Progenitor cell of endocrine pancreas (in vitro differentiated cells): ENCODE data around the gene CD2BP2. TPM values are rescaled to one million over a fixed set of nuclear protein-coding genes. Genes with fewer than 3 reads are reported as not detected.

Experiments used
- DNase-seq: peaks from one replicate; pipeline ENCODE4 v3.0.0; 2021; ENCODE audit warnings: low spot score; ENCODE audit not compliant: unreplicated experiment
- H3K27ac Mint-ChIP-seq: 2 replicates; pipeline ENCODE4 v1.8.0; 2021; ENCODE audit warnings: mild to moderate bottlenecking, moderate library complexity, mixed read lengths
- H3K27me3 Mint-ChIP-seq: 2 replicates; pipeline ENCODE4 v1.8.0; 2021; ENCODE audit warnings: mixed read lengths
- H3K36me3 Mint-ChIP-seq: 2 replicates; pipeline ENCODE4 v1.8.0; 2022; ENCODE audit warnings: mixed read lengths; ENCODE audit not compliant: insufficient read depth
- H3K4me1 Mint-ChIP-seq: 2 replicates; pipeline ENCODE4 v1.8.0; 2021; ENCODE audit warnings: low read depth, mixed read lengths
- H3K4me3 Mint-ChIP-seq: 2 replicates; pipeline ENCODE4 v1.8.0; 2021; ENCODE audit warnings: low read depth, mild to moderate bottlenecking, moderate library complexity, mixed read lengths
- H3K9me3 Mint-ChIP-seq: 2 replicates; pipeline ENCODE4 v1.8.0; 2021; ENCODE audit warnings: low read depth, mixed read lengths
- total RNA-seq: library from RNA; stranded (reverse); gene quantifications from 2 replicates; pipeline ENCODE4 v1.2.1, GENCODE V29; 2021
- TF ChIP-seq, protein P1 (sequence below): fragments of 200-600 bp; sonication (generic); IDR thresholded peaks from one replicate; pipeline ENCODE4 v1.5.0; 2021; ENCODE audit warnings: antibody characterized with exemption, mild to moderate bottlenecking; ENCODE audit not compliant: unreplicated experiment

The CD2BP2 gene
- total RNA-seq, 1 donor from 2014 or later: 76.9 TPM

DNA sequence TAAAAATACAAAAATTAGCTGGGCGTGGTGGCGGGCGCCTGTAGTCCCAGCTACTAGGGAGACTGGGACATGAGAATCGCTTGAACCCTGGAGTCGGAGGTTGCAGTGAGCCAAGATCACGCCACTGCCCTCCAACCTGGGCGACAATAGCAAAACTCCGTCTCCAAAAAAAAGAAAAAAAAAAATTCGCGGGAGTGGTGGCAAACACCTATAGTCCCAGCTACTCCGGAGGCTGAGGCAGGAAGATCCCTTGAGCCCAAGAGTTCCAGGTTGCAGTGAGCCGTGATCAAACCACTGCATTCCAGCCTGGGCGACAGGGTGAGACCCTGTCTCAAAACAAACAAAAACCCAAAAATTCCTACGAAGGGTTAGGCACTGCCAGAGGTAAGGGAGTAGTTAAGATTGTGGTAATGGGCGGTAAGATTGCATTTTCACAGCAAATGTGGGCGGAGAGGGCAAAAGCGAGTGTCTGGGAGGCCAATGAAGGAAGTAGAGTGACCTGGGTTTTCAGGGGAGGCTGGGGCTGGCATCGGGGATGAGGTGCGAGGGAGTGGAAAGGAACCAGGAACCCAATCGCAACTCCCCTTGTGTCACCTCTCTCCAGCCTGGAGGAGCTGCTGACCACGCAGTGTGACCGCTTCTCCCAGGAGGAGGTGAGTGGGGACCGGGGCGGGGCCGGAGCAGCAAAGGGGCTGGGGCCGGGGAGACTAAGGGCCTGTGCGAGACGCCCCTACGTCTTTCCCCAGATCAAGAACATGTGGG, 22.1 kb upstream of the CD2BP2 start:
- Mint-ChIP-seq H3K27me3 (no peaks in the 10 kb centered on the region), H3K9me3 (no peaks in the 10 kb centered on the region), H3K4me3 (peak overlapping the region; percentile 93), H3K27ac (peak overlapping the region; percentile 99), H3K36me3 (peaks cover 2% of the 10 kb centered on the region), H3K4me1 (peaks cover 11% of the 10 kb centered on the region)
- peak; percentile 76 for DNase-seq
- TF ChIP-seq, protein P1, sequence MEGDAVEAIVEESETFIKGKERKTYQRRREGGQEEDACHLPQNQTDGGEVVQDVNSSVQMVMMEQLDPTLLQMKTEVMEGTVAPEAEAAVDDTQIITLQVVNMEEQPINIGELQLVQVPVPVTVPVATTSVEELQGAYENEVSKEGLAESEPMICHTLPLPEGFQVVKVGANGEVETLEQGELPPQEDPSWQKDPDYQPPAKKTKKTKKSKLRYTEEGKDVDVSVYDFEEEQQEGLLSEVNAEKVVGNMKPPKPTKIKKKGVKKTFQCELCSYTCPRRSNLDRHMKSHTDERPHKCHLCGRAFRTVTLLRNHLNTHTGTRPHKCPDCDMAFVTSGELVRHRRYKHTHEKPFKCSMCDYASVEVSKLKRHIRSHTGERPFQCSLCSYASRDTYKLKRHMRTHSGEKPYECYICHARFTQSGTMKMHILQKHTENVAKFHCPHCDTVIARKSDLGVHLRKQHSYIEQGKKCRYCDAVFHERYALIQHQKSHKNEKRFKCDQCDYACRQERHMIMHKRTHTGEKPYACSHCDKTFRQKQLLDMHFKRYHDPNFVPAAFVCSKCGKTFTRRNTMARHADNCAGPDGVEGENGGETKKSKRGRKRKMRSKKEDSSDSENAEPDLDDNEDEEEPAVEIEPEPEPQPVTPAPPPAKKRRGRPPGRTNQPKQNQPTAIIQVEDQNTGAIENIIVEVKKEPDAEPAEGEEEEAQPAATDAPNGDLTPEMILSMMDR: no peak

DNA sequence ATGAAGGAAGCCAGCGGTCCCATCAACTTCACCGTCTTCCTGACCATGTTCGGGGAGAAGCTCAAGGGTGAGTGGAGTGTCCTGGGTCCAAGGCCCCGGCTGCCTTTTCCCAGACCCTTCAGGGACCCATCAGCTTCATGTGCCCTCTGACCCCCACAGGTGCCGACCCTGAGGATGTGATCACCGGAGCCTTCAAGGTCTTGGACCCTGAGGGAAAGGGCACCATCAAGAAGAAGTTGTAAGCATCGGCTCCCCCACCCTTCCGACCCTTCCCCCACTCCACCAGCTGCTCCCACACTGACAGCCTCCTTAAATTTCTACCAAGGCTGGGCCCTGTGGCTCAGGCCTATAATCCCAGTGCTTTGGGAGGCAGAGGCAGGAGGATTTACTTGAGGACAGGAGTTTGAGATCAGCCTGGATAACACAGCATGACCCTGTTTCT, 21.4 kb upstream of the CD2BP2 start:
- H3K4me3 Mint-ChIP-seq: no peak overlapping the region
- H3K4me1 Mint-ChIP-seq: peaks cover 15% of the 10 kb centered on the region
- no peaks in the 10 kb centered on the region for H3K27me3 Mint-ChIP-seq
- H3K27ac Mint-ChIP-seq: peak overlapping the region; percentile 99
- peaks cover 2% of the 10 kb centered on the region for H3K36me3 Mint-ChIP-seq
- no peak for DNase-seq
- TF ChIP-seq, protein P1: no peak
- no peaks in the 10 kb centered on the region for H3K9me3 Mint-ChIP-seq

DNA sequence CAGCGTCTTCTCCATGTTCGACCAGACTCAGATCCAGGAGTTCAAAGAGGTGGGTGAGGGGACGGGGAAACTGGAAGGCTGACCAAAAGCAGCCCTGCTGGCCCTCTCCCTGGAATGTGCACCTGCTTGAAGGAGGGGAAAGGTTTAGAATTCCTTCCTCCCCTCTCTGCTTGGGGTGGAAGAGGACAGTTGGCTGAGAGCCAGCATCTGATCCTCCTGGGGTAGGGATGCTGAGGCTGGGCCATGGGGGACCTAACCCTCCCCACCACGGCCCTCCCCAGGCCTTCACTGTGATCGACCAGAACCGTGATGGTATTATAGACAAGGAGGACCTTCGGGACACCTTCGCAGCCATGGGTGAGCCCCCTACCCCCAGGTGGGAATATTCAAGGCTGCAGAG, 20.8 kb upstream of the CD2BP2 start:
- H3K27me3 Mint-ChIP-seq: no peaks in the 10 kb centered on the region
- H3K36me3 Mint-ChIP-seq: peaks cover 2% of the 10 kb centered on the region
- no peaks in the 10 kb centered on the region for H3K9me3 Mint-ChIP-seq
- H3K4me3 Mint-ChIP-seq: no peak overlapping the region
- DNase-seq: no peak
- TF ChIP-seq, protein P1: no peak
- peak overlapping the region; percentile 52 for H3K27ac Mint-ChIP-seq
- peaks cover 21% of the 10 kb centered on the region for H3K4me1 Mint-ChIP-seq

DNA sequence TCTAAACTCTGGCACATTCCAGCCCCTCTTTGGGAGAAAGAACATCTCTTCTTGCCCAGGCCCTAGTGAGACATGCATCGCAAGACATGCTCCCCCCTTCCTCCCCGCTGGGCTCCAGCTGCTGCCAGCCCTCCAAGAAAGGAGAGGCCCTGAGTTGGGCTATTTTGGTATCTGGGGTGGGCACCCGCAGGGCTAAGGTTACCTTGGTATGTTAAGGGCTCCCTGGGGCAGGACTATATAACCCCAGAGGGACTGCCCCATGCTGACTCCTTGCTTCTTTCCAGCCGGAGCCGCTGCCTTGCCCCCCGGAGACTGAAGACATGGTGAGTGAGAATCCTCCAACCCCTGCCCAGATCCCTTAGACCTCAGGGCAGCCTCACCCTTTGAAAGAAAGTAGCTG, 19.4 kb upstream of the CD2BP2 start, which contains the start of gene MYL11:
TSS of gene MYL11 (plus strand) at position 265 of the 400 bp plus-strand sequence. CDS start at position 321, 56 bp downstream.
- no peak for DNase-seq
- Mint-ChIP-seq H3K4me1 (peaks cover 17% of the 10 kb centered on the region), H3K9me3 (no peaks in the 10 kb centered on the region), H3K36me3 (no peaks in the 10 kb centered on the region), H3K27me3 (no peaks in the 10 kb centered on the region), H3K4me3 (no peak within 1 kb of the TSS), H3K27ac (peak within 1 kb of the TSS; percentile 52)
- TF ChIP-seq, protein P1: no peak

DNA sequence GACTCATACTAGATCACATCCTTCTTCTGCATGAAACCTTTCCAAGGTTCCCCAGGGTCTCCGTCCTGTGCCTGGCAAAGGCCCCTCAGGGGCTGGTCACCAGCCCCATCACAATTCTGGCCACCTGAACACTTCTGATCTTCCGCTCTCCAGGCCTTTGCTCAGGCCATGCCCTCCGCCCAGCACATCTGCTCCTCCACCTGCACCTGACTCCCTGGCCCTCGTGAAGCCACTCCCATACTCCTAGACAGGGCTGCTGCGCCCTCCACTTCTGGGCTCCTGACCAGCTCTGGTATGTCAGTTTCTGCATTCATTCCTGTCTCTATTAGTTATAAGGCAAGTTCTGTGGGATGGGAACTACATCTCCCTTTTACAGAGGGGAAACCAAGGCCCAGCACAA, 17.6 kb upstream of the CD2BP2 start:
- Mint-ChIP-seq H3K36me3 (no peaks in the 10 kb centered on the region), H3K27ac (peak overlapping the region; percentile 76), H3K4me3 (peak overlapping the region; percentile 23), H3K27me3 (no peaks in the 10 kb centered on the region), H3K9me3 (no peaks in the 10 kb centered on the region), H3K4me1 (peaks cover 31% of the 10 kb centered on the region)
- no peak for DNase-seq
- TF ChIP-seq, protein P1: no peak
